Measurements from ENCODE around the gene NTN5. TPM values are rescaled to one million over a fixed set of nuclear protein-coding genes. Genes with fewer than 3 reads are reported as not detected.

The NTN5 gene
- total and polyA plus RNA-seq, 9 of the 15 experiments (the other 6 are each of a cell fraction or from before 2014, with no cell fraction given), result not detected

DNA sequence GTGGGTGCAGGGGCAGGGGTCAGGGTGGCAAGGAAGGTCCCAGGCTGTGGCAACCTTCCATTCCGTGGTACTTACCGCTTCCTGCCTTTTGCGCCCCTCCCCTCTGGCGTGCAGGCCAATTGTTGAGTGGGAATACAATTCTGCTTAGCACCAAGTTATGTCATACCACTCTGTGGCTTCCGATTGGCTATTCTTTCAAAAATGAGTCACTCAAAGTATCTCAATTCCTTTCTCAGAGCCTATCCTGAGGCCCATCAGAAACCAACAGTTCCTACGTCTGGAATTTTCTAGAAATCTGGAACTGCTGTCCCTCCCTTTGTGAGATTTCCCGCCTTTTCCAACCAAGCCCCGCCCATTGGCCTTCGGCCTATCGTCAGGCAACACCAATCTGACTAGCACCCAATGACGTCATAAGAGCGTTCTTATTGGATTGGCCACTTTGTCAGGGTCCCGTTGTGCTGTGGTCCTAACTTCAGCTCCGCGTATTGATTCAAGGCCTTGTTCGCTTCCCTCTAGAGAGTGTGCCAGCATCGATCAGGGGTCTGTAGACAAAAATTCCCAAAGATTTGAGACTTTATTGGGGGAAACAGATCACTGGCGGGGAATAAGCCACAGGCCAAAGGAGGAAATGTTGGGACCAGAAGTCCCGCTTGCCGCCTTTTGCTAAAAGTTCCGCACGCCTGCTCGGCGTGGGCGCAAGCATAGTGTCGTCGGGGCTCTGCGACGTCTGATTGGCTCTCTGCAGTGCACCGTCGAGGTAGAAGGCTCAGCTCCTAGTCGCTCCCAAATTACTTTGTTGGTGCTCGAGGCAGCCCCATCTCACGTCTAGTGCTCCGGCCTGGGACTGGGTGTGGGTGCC lies 11.7 kb downstream of the NTN5 start (continued):
- TF ChIP-seq CREB3L1 (IDR thresholded peaks at IDR 0.05; ENCODE audit: borderline replicate concordance, low read depth) (0 out of 2 replicates have a peak, but pooled peaks have one; percentile 39), RBM25 (IDR thresholded peaks at IDR 0.05; ENCODE audit: low read depth, low read length, severe bottlenecking) (peak; percentile 61), ELK1 (CRISPR knock-in tag; IDR thresholded peaks at IDR 0.05) (no peak), NR2C2 (CRISPR knock-in tag; IDR thresholded peaks at IDR 0.05) (no peak), NR2C2 (tag; IDR thresholded peaks at IDR 0.05) (peak; percentile 52; the same call in 1 of the 2 replicates), ZFP36 (IDR thresholded peaks at IDR 0.05; ENCODE audit: low read depth, low read length, partially characterized antibody) (no peak), GABPA (tag; conservative IDR thresholded peaks at IDR 0.05; ENCODE audit: low read depth) (0 out of 2 replicates have a peak, but pooled peaks have one; percentile 34), E2F5 (CRISPR knock-in tag; IDR thresholded peaks at IDR 0.05) (0 out of 2 replicates have a peak, but pooled peaks have one; percentile 38), TFAP4 (CRISPR knock-in tag; IDR thresholded peaks at IDR 0.05; ENCODE audit: borderline replicate concordance) (peak; percentile 51), PRDM10 (IDR thresholded peaks at IDR 0.05; ENCODE audit: partially characterized antibody) (peak; percentile 20)
